Measurements from ENCODE around the gene LTF.
A peak's percentile ranks its signal among the peaks of the same experiment; 100 is the strongest.

Gene LTF

GRCh38 chr3:46422617-46423016, 42.1 kb downstream of the LTF start:
- H2BK120ac ChIP-seq (ENCODE audit: low read depth, low read length) = no peak overlapping the region
- H2BK15ac ChIP-seq (replicated peaks; ENCODE audit: low read depth) = no peak overlapping the region
- H2BK5ac ChIP-seq (ENCODE audit: low read length) = no peak overlapping the region
- no peak overlapping the region for H3K27ac ChIP-seq (ENCODE audit: low read depth, low read length)
- no peaks in the 10 kb centered on the region for H3K79me2 ChIP-seq (ENCODE audit: control insufficient read depth, insufficient read depth, low read length)
- H3K4ac ChIP-seq (ENCODE audit: low read depth, low read length) = no peak overlapping the region
- no CpG with 5 or more reads among the region's 6 CpGs for WGBS (ENCODE audit: extremely low coverage, insufficient coverage, low lambda C conversion rate)
- H3K18ac ChIP-seq (ENCODE audit: low read length) = no peak overlapping the region
- H3K9ac ChIP-seq (ENCODE audit: low read length) = no peak overlapping the region
- H4K5ac ChIP-seq (ENCODE audit: low read length) = no peak overlapping the region
- peaks cover 8% of the 10 kb centered on the region for H3K4me1 ChIP-seq (ENCODE audit: control insufficient read depth, low read depth, low read length)
- DNase-seq = no peak
- no peak overlapping the region for H3K4me3 ChIP-seq (ENCODE audit: low read length)
- no peak overlapping the region for H4K8ac ChIP-seq (ENCODE audit: low read depth, low read length)
- H3K79me1 ChIP-seq (ENCODE audit: low read length) = no peaks in the 10 kb centered on the region
- H3K4me2 ChIP-seq (ENCODE audit: low read length) = no peak overlapping the region
- no peaks in the 10 kb centered on the region for H3K36me3 ChIP-seq (ENCODE audit: control insufficient read depth, insufficient read depth, low read length)
- H3K27me3 ChIP-seq (ENCODE audit: insufficient read depth, low read length, poor library complexity) = no peaks in the 10 kb centered on the region
- H2AK5ac ChIP-seq (ENCODE audit: low read length) = no peak overlapping the region
- H3K23ac ChIP-seq (ENCODE audit: low read length) = no peak overlapping the region
- no peak overlapping the region for H3K56ac ChIP-seq (ENCODE audit: low read length)

GRCh38 chr3:46420931-46421330, 43.8 kb downstream of the LTF start:
- Histone ChIP-seq H4K8ac (ENCODE audit: low read depth, low read length) (no peak overlapping the region), H4K5ac (ENCODE audit: low read length) (no peak overlapping the region), H3K27me3 (ENCODE audit: insufficient read depth, low read length, poor library complexity) (no peaks in the 10 kb centered on the region), H3K4me2 (ENCODE audit: low read length) (no peak overlapping the region), H3K79me1 (ENCODE audit: low read length) (no peaks in the 10 kb centered on the region), H3K56ac (ENCODE audit: low read length) (no peak overlapping the region), H3K4me1 (ENCODE audit: control insufficient read depth, low read depth, low read length) (peaks cover 10% of the 10 kb centered on the region), H3K36me3 (ENCODE audit: control insufficient read depth, insufficient read depth, low read length) (no peaks in the 10 kb centered on the region), H3K18ac (ENCODE audit: low read length) (no peak overlapping the region), H2BK15ac (replicated peaks; ENCODE audit: low read depth) (no peak overlapping the region), H3K4me3 (ENCODE audit: low read length) (no peak overlapping the region), H3K4ac (ENCODE audit: low read depth, low read length) (no peak overlapping the region), H3K9ac (ENCODE audit: low read length) (no peak overlapping the region), H3K23ac (ENCODE audit: low read length) (no peak overlapping the region), H2BK5ac (ENCODE audit: low read length) (no peak overlapping the region), H2BK120ac (ENCODE audit: low read depth, low read length) (no peak overlapping the region), H2AK5ac (ENCODE audit: low read length) (no peak overlapping the region), H3K79me2 (ENCODE audit: control insufficient read depth, insufficient read depth, low read length) (no peaks in the 10 kb centered on the region), H3K27ac (ENCODE audit: low read depth, low read length) (no peak overlapping the region)
- no CpG with 5 or more reads among the region's 2 CpGs for WGBS (ENCODE audit: extremely low coverage, insufficient coverage, low lambda C conversion rate)
- no peak for DNase-seq

GRCh38 chr3:46419816-46420215, 44.9 kb downstream of the LTF start:
- Histone ChIP-seq H3K23ac (ENCODE audit: low read length) (no peak overlapping the region), H2AK5ac (ENCODE audit: low read length) (no peak overlapping the region), H3K4me2 (ENCODE audit: low read length) (no peak overlapping the region), H3K27me3 (ENCODE audit: insufficient read depth, low read length, poor library complexity) (no peaks in the 10 kb centered on the region), H3K79me2 (ENCODE audit: control insufficient read depth, insufficient read depth, low read length) (no peaks in the 10 kb centered on the region), H4K8ac (ENCODE audit: low read depth, low read length) (no peak overlapping the region), H3K9ac (ENCODE audit: low read length) (no peak overlapping the region), H3K4ac (ENCODE audit: low read depth, low read length) (no peak overlapping the region), H2BK15ac (replicated peaks; ENCODE audit: low read depth) (no peak overlapping the region), H3K4me3 (ENCODE audit: low read length) (no peak overlapping the region), H3K4me1 (ENCODE audit: control insufficient read depth, low read depth, low read length) (peaks cover 10% of the 10 kb centered on the region), H4K5ac (ENCODE audit: low read length) (no peak overlapping the region), H3K36me3 (ENCODE audit: control insufficient read depth, insufficient read depth, low read length) (no peaks in the 10 kb centered on the region), H2BK120ac (ENCODE audit: low read depth, low read length) (no peak overlapping the region), H3K56ac (ENCODE audit: low read length) (no peak overlapping the region), H3K18ac (ENCODE audit: low read length) (no peak overlapping the region), H3K27ac (ENCODE audit: low read depth, low read length) (no peak overlapping the region), H3K79me1 (ENCODE audit: low read length) (no peaks in the 10 kb centered on the region), H2BK5ac (ENCODE audit: low read length) (no peak overlapping the region)
- DNase-seq = no peak
- WGBS (ENCODE audit: extremely low coverage, insufficient coverage, low lambda C conversion rate) = no CpG with 5 or more reads among the region's 4 CpGs

GRCh38 chr3:46417841-46418611, 46.7 kb downstream of the LTF start:
- Histone ChIP-seq H2AK5ac (ENCODE audit: low read length) (no peak overlapping the region), H3K27me3 (ENCODE audit: insufficient read depth, low read length, poor library complexity) (no peaks in the 10 kb centered on the region), H2BK15ac (replicated peaks; ENCODE audit: low read depth) (no peak overlapping the region), H3K4me2 (ENCODE audit: low read length) (no peak overlapping the region), H3K9ac (ENCODE audit: low read length) (no peak overlapping the region), H3K23ac (ENCODE audit: low read length) (no peak overlapping the region), H3K18ac (ENCODE audit: low read length) (no peak overlapping the region), H3K27ac (ENCODE audit: low read depth, low read length) (no peak overlapping the region), H2BK5ac (ENCODE audit: low read length) (no peak overlapping the region), H3K56ac (ENCODE audit: low read length) (peak overlapping the region; percentile 0), H3K4me3 (ENCODE audit: low read length) (no peak overlapping the region), H3K79me1 (ENCODE audit: low read length) (no peaks in the 10 kb centered on the region), H2BK120ac (ENCODE audit: low read depth, low read length) (no peak overlapping the region), H3K4ac (ENCODE audit: low read depth, low read length) (no peak overlapping the region), H3K79me2 (ENCODE audit: control insufficient read depth, insufficient read depth, low read length) (no peaks in the 10 kb centered on the region), H3K36me3 (ENCODE audit: control insufficient read depth, insufficient read depth, low read length) (no peaks in the 10 kb centered on the region), H3K4me1 (ENCODE audit: control insufficient read depth, low read depth, low read length) (peaks cover 10% of the 10 kb centered on the region), H4K8ac (ENCODE audit: low read depth, low read length) (no peak overlapping the region), H4K5ac (ENCODE audit: low read length) (no peak overlapping the region)
- peak; percentile 65 for DNase-seq
- WGBS (ENCODE audit: extremely low coverage, insufficient coverage, low lambda C conversion rate) = no CpG with 5 or more reads among the region's 9 CpGs

- H2BK15ac ChIP-seq (replicated peaks; ENCODE audit: low read depth) = no peak overlapping the region
- H3K4ac ChIP-seq (ENCODE audit: low read depth, low read length) = no peak overlapping the region
- WGBS (ENCODE audit: extremely low coverage, insufficient coverage, low lambda C conversion rate) = no CpG with 5 or more reads among the region's 7 CpGs
- no peak overlapping the region for H3K18ac ChIP-seq (ENCODE audit: low read length)
- no peak overlapping the region for H2BK5ac ChIP-seq (ENCODE audit: low read length)
- H3K79me2 ChIP-seq (ENCODE audit: control insufficient read depth, insufficient read depth, low read length) = no peaks in the 10 kb centered on the region
- H3K4me3 ChIP-seq (ENCODE audit: low read length) = no peak overlapping the region
- H3K79me1 ChIP-seq (ENCODE audit: low read length) = no peaks in the 10 kb centered on the region
- H3K36me3 ChIP-seq (ENCODE audit: control insufficient read depth, insufficient read depth, low read length) = no peaks in the 10 kb centered on the region
- H2AK5ac ChIP-seq (ENCODE audit: low read length) = no peak overlapping the region
- H3K23ac ChIP-seq (ENCODE audit: low read length) = no peak overlapping the region
- no peak overlapping the region for H3K4me2 ChIP-seq (ENCODE audit: low read length)
- DNase-seq = no peak
- no peak overlapping the region for H2BK120ac ChIP-seq (ENCODE audit: low read depth, low read length)
- no peak overlapping the region for H3K56ac ChIP-seq (ENCODE audit: low read length)
- H3K27me3 ChIP-seq (ENCODE audit: insufficient read depth, low read length, poor library complexity) = no peaks in the 10 kb centered on the region
- no peak overlapping the region for H3K9ac ChIP-seq (ENCODE audit: low read length)
- H3K4me1 ChIP-seq (ENCODE audit: control insufficient read depth, low read depth, low read length) = peaks cover 10% of the 10 kb centered on the region
- H4K8ac ChIP-seq (ENCODE audit: low read depth, low read length) = no peak overlapping the region
- no peak overlapping the region for H3K27ac ChIP-seq (ENCODE audit: low read depth, low read length)
- H4K5ac ChIP-seq (ENCODE audit: low read length) = no peak overlapping the region
Measured at GRCh38 chr3:46416811-46417510, 47.7 kb downstream of the LTF start.

Data from mesendoderm (in vitro differentiated cells).